ENCODE measurements around the gene MYO6. TPM values are rescaled to one million over a fixed set of nuclear protein-coding genes. Genes with fewer than 3 reads are reported as not detected.

MYO6 gene
- polyA plus RNA-seq, 1 experiment: 4.7 TPM

GRCh38 chr6:75863784-75864183 is 114.7 kb downstream of the MYO6 start:
- Histone ChIP-seq H3K36me3 (ENCODE audit: control insufficient read depth, insufficient read depth, low read length) (peaks cover 2% of the 10 kb centered on the region), H3K4me3 (ENCODE audit: low read depth, low read length) (no peak overlapping the region), H3K27me3 (ENCODE audit: control insufficient read depth, insufficient read depth, low read length) (no peaks in the 10 kb centered on the region)
- POLR2A ChIA-PET: no interaction called here
- no peak for DNase-seq (ENCODE audit: low read depth)
- no peak for TF ChIP-seq CTCF (IDR thresholded peaks at IDR 0.05; ENCODE audit: insufficient read depth, low read depth, low read length)
- CTCF ChIA-PET: no interaction called here

- Histone ChIP-seq H3K27me3 (ENCODE audit: control insufficient read depth, insufficient read depth, low read length) (no peaks in the 10 kb centered on the region), H3K36me3 (ENCODE audit: control insufficient read depth, insufficient read depth, low read length) (peaks cover 2% of the 10 kb centered on the region), H3K4me3 (ENCODE audit: low read depth, low read length) (no peak overlapping the region)
- ChIA-PET CTCF (no interaction called here), POLR2A (no interaction called here)
- TF ChIP-seq CTCF (IDR thresholded peaks at IDR 0.05; ENCODE audit: insufficient read depth, low read depth, low read length): no peak
- DNase-seq (ENCODE audit: low read depth): no peak
These were observed 115.4 kb downstream of the MYO6 start for GRCh38 chr6:75864446-75864845.

- CTCF ChIA-PET: no interaction called here
- no peak for TF ChIP-seq CTCF (IDR thresholded peaks at IDR 0.05; ENCODE audit: insufficient read depth, low read depth, low read length)
These were observed 121.3 kb downstream of the MYO6 start for GRCh38 chr6:75870389-75870788.

GRCh38 chr6:75874224-75874623 is 125.2 kb downstream of the MYO6 start:
- no peak overlapping the region for H3K4me3 ChIP-seq (ENCODE audit: low read depth, low read length)
- ChIA-PET POLR2A (no interaction called here), CTCF (interaction anchor here (1.1 to 1.3 kb wide), 2 partner anchors 19 to 38 kb away, joined by 3 read pairs; no protein-coding TSS in a partner anchor)
- no peak for TF ChIP-seq CTCF (IDR thresholded peaks at IDR 0.05; ENCODE audit: insufficient read depth, low read depth, low read length)
- H3K27me3 ChIP-seq (ENCODE audit: control insufficient read depth, insufficient read depth, low read length): no peaks in the 10 kb centered on the region
- no peaks in the 10 kb centered on the region for H3K36me3 ChIP-seq (ENCODE audit: control insufficient read depth, insufficient read depth, low read length)
- no peak for DNase-seq (ENCODE audit: low read depth)

More at GRCh38 chr6:75870389-75870788, 121.3 kb downstream of the MYO6 start:
- no peaks in the 10 kb centered on the region for H3K36me3 ChIP-seq (ENCODE audit: control insufficient read depth, insufficient read depth, low read length)
- POLR2A ChIA-PET: no interaction called here
- H3K4me3 ChIP-seq (ENCODE audit: low read depth, low read length): no peak overlapping the region
- H3K27me3 ChIP-seq (ENCODE audit: control insufficient read depth, insufficient read depth, low read length): no peaks in the 10 kb centered on the region
- no peak for DNase-seq (ENCODE audit: low read depth)

GRCh38 chr6:75876152-75876551 is 127.1 kb downstream of the MYO6 start:
- no peak for TF ChIP-seq CTCF (IDR thresholded peaks at IDR 0.05; ENCODE audit: insufficient read depth, low read depth, low read length)
- Histone ChIP-seq H3K36me3 (ENCODE audit: control insufficient read depth, insufficient read depth, low read length) (no peaks in the 10 kb centered on the region), H3K27me3 (ENCODE audit: control insufficient read depth, insufficient read depth, low read length) (no peaks in the 10 kb centered on the region), H3K4me3 (ENCODE audit: low read depth, low read length) (no peak overlapping the region)
- ChIA-PET CTCF (interaction anchor here (0.6 to 3.0 kb wide), 2 partner anchors 17 to 1775 kb away, joined by 3 to 18 read pairs; no protein-coding TSS in a partner anchor), POLR2A (no interaction called here)
- DNase-seq (ENCODE audit: low read depth): no peak

Data from BJ (cell line).